Astrocyte (in vitro differentiated cells and primary cell): ENCODE data around the gene SLC5A6. TPM values are rescaled to one million over a fixed set of nuclear protein-coding genes. Genes with fewer than 3 reads are reported as not detected.

ENCODE experiments used
- DNase-seq: peaks from one replicate; pipeline ENCODE4 v3.0.0-alpha.2; 2010; ENCODE audit warnings: low read depth
- FAIRE-seq: peaks from 2 replicates; lab custom pipeline; 2011; peaks lifted over from hg19 to GRCh38; lab: Jason Lieb, UNC
- H2AFZ ChIP-seq: 2 replicates; pipeline ENCODE4 v1.6.0; 2012; ENCODE audit warnings: low read depth, low read length, inconsistent platforms
- H3K27ac ChIP-seq: 2 replicates; pipeline ENCODE4 v1.5.1; 2011; ENCODE audit warnings: low read depth, low read length, inconsistent platforms
- H3K27me3 ChIP-seq: 2 replicates; pipeline ENCODE4 v1.6.0; 2011; ENCODE audit warnings: low read length, inconsistent platforms; ENCODE audit not compliant: insufficient read depth
- H3K36me3 ChIP-seq: 2 replicates; pipeline ENCODE4 v1.5.1; 2011; ENCODE audit warnings: low read length, inconsistent platforms; ENCODE audit not compliant: insufficient read depth
- H3K4me1 ChIP-seq: 2 replicates; pipeline ENCODE4 v1.5.1; 2011; ENCODE audit warnings: low read length, inconsistent platforms; ENCODE audit not compliant: insufficient read depth
- H3K4me2 ChIP-seq: 2 replicates; pipeline ENCODE4 v1.6.0; 2012; ENCODE audit warnings: low read length, inconsistent platforms
- H3K4me3 ChIP-seq: 2 replicates; pipeline ENCODE4 v1.5.1; 2011; ENCODE audit warnings: low read depth, mild to moderate bottlenecking, low read length, inconsistent platforms; ENCODE audit not compliant: insufficient read depth
- H3K79me2 ChIP-seq: 2 replicates; pipeline ENCODE4 v1.6.0; 2012; ENCODE audit warnings: mild to moderate bottlenecking, low read length, inconsistent platforms; ENCODE audit not compliant: insufficient read depth
- H3K9ac ChIP-seq: 2 replicates; pipeline ENCODE4 v1.6.0; 2012; ENCODE audit warnings: mild to moderate bottlenecking, low read length, inconsistent platforms
- H3K9me3 ChIP-seq: 2 replicates; pipeline ENCODE4 v1.5.1; 2012; ENCODE audit warnings: low read depth, mild to moderate bottlenecking, low read length, inconsistent platforms; ENCODE audit not compliant: insufficient read depth
- H4K20me1 ChIP-seq: 2 replicates; pipeline ENCODE4 v1.6.0; 2012; ENCODE audit warnings: low read length, inconsistent platforms; ENCODE audit not compliant: insufficient read depth
- H3K27ac Mint-ChIP-seq: one replicate; pipeline ENCODE4 v1.8.0; 2021; ENCODE audit warnings: mild to moderate bottlenecking, mixed read lengths; ENCODE audit not compliant: unreplicated experiment
- H3K27me3 Mint-ChIP-seq: one replicate; pipeline ENCODE4 v1.8.0; 2021; ENCODE audit warnings: low read depth, mixed read lengths; ENCODE audit not compliant: unreplicated experiment
- H3K36me3 Mint-ChIP-seq: one replicate; pipeline ENCODE4 v1.8.0; 2021; ENCODE audit warnings: low read depth, mixed read lengths; ENCODE audit not compliant: unreplicated experiment
- H3K4me1 Mint-ChIP-seq: one replicate; pipeline ENCODE4 v1.8.0; 2021; ENCODE audit warnings: low read depth, mixed read lengths; ENCODE audit not compliant: unreplicated experiment
- H3K4me3 Mint-ChIP-seq: one replicate; pipeline ENCODE4 v1.8.0; 2021; ENCODE audit warnings: mild to moderate bottlenecking, moderate library complexity, mixed read lengths; ENCODE audit not compliant: unreplicated experiment
- H3K9me3 Mint-ChIP-seq: one replicate; pipeline ENCODE4 v1.8.0; 2021; ENCODE audit warnings: mild to moderate bottlenecking, mixed read lengths; ENCODE audit not compliant: unreplicated experiment
- EZH2 ChIP-seq: IDR thresholded peaks from 2 replicates; pipeline ENCODE4 v1.6.1; 2012; ENCODE audit warnings: mild to moderate bottlenecking, low read length, inconsistent platforms; ENCODE audit not compliant: insufficient read depth
- total RNA-seq: library from RNA; stranded (reverse); gene quantifications from 2 replicates; pipeline ENCODE4 v1.2.1, GENCODE V29; 2021
- TF ChIP-seq, protein P1 (sequence below): IDR thresholded peaks from 2 replicates; pipeline ENCODE4 v1.5.1; 2011; ENCODE audit warnings: low read depth, mild to moderate bottlenecking, inconsistent platforms, low read length, moderate library complexity; ENCODE audit not compliant: insufficient read depth

SLC5A6 gene
- total RNA-seq, 1 donor from 2014 or later: 54.0 TPM

DNA sequence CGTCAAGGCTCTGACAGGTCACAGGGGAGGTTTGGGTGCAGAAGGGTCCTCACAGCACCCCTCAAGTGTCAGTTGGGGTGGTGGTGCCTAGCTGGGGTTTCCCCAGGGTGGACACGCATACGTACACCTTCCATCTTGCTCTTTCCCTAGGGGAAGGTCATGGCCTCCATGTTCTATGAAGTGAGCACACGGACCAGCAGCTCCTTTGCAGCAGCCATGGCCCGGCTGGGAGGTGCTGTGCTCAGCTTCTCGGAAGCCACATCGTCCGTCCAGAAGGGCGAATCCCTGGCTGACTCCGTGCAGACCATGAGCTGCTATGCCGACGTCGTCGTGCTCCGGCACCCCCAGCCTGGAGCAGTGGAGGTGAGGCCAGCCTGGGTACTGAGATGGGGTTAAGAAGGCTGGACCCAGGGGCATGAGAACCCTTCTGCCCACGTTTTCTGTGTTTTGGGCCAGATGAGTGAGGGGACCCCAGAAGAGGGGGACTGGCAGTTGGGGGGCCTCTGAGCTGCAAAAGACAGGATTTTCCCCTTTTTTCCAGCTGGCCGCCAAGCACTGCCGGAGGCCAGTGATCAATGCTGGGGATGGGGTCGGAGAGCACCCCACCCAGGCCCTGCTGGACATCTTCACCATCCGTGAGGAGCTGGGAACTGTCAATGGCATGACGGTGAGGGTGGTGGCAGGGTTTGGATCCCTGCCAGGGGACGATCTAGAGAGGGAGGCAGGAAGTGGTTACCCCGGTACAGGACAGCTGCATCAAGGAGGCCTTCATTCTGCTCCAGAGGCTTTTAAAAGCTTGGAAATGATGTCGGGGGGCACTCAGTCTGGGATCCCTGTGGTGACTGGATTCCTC is 29.9 kb upstream of the SLC5A6 start:
- no peak overlapping the region for H3K4me3 ChIP-seq
- Mint-ChIP-seq H3K36me3 (peaks cover 30% of the 10 kb centered on the region), H3K9me3 (no peaks in the 10 kb centered on the region), H3K4me3 (no peak overlapping the region), H3K27ac (no peak overlapping the region), H3K4me1 (no peaks in the 10 kb centered on the region), H3K27me3 (no peaks in the 10 kb centered on the region)
- no peak for FAIRE-seq
- H3K79me2 ChIP-seq: no peaks in the 10 kb centered on the region
- H2AFZ ChIP-seq: no peak overlapping the region
- H3K4me1 ChIP-seq: no peaks in the 10 kb centered on the region
- H3K27me3 ChIP-seq: no peaks in the 10 kb centered on the region
- peaks cover 48% of the 10 kb centered on the region for H3K36me3 ChIP-seq
- DNase-seq: no peak
- no peak overlapping the region for H3K27ac ChIP-seq
- H3K9me3 ChIP-seq: no peaks in the 10 kb centered on the region
- H4K20me1 ChIP-seq: peaks cover 10% of the 10 kb centered on the region
- H3K4me2 ChIP-seq: no peak overlapping the region
- H3K9ac ChIP-seq: no peak overlapping the region
- TF ChIP-seq, protein P1, sequence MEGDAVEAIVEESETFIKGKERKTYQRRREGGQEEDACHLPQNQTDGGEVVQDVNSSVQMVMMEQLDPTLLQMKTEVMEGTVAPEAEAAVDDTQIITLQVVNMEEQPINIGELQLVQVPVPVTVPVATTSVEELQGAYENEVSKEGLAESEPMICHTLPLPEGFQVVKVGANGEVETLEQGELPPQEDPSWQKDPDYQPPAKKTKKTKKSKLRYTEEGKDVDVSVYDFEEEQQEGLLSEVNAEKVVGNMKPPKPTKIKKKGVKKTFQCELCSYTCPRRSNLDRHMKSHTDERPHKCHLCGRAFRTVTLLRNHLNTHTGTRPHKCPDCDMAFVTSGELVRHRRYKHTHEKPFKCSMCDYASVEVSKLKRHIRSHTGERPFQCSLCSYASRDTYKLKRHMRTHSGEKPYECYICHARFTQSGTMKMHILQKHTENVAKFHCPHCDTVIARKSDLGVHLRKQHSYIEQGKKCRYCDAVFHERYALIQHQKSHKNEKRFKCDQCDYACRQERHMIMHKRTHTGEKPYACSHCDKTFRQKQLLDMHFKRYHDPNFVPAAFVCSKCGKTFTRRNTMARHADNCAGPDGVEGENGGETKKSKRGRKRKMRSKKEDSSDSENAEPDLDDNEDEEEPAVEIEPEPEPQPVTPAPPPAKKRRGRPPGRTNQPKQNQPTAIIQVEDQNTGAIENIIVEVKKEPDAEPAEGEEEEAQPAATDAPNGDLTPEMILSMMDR: no peak
- TF ChIP-seq EZH2: no peak

DNA sequence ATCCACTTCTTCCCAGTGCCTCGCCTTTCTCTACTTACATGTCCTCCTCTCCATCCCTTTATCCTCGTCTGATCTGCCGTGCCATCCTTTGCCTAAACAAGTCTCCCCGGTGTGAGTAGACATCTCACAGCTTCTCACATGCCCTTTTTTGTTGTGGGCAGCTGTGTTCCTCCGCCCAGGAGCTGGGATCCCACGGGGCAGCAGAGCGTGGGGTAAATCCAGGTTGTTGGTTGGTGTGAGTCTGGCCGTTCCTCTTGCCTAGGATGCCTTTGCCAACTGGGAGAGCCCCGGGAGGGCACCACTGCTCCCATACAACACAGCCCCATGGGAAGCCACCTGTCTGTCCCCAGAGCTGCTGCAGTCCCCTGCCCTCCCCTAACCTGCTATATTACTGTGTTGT is 28.3 kb upstream of the SLC5A6 start:
- H3K27ac ChIP-seq: no peak overlapping the region
- H3K27me3 ChIP-seq: no peaks in the 10 kb centered on the region
- H3K36me3 ChIP-seq: peaks cover 58% of the 10 kb centered on the region
- FAIRE-seq (no peak), DNase-seq (no peak)
- TF ChIP-seq, protein P1: no peak
- TF ChIP-seq EZH2: no peak
- Mint-ChIP-seq H3K36me3 (peaks cover 30% of the 10 kb centered on the region), H3K27me3 (no peaks in the 10 kb centered on the region), H3K9me3 (no peaks in the 10 kb centered on the region), H3K4me3 (no peak overlapping the region), H3K27ac (peak overlapping the region; percentile 19), H3K4me1 (no peaks in the 10 kb centered on the region)
- peaks cover 10% of the 10 kb centered on the region for H4K20me1 ChIP-seq
- no peaks in the 10 kb centered on the region for H3K9me3 ChIP-seq
- no peak overlapping the region for H2AFZ ChIP-seq
- H3K9ac ChIP-seq: no peak overlapping the region
- H3K79me2 ChIP-seq: no peaks in the 10 kb centered on the region
- H3K4me3 ChIP-seq: no peak overlapping the region
- H3K4me1 ChIP-seq: no peaks in the 10 kb centered on the region
- H3K4me2 ChIP-seq: no peak overlapping the region

DNA sequence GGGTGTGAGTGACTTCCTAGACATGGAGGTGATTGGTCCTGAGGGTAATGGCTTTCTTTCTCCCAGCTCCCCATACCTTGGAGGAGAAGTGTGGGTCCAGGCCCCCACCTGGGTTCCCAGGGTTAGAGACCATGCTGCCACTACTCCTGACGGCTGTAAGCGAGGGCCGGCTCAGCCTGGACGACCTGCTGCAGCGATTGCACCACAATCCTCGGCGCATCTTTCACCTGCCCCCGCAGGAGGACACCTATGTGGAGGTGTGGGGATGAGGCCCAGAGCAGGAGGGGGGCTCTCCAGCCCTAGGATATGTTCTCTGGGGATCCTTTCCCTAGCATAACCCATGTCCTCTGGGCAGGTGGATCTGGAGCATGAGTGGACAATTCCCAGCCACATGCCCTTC is 26.9 kb upstream of the SLC5A6 start:
- Histone ChIP-seq H3K9me3 (no peaks in the 10 kb centered on the region), H3K4me1 (no peaks in the 10 kb centered on the region), H4K20me1 (peaks cover 10% of the 10 kb centered on the region), H3K4me2 (no peak overlapping the region), H3K27me3 (no peaks in the 10 kb centered on the region), H2AFZ (no peak overlapping the region), H3K36me3 (peaks cover 62% of the 10 kb centered on the region), H3K79me2 (no peaks in the 10 kb centered on the region), H3K27ac (no peak overlapping the region), H3K4me3 (no peak overlapping the region), H3K9ac (no peak overlapping the region)
- Mint-ChIP-seq H3K36me3 (peaks cover 31% of the 10 kb centered on the region), H3K9me3 (no peaks in the 10 kb centered on the region), H3K27me3 (no peaks in the 10 kb centered on the region), H3K4me1 (no peaks in the 10 kb centered on the region), H3K27ac (no peak overlapping the region), H3K4me3 (no peak overlapping the region)
- FAIRE-seq: no peak
- TF ChIP-seq, protein P1: no peak
- no peak for TF ChIP-seq EZH2
- no peak for DNase-seq
